ENCODE results near the gene ACTG1. TPM values are rescaled to one million over a fixed set of nuclear protein-coding genes. Genes with fewer than 3 reads are reported as not detected.

The ACTG1 gene
- total and polyA plus RNA-seq, 2 of the 13 experiments (the other 11 are each of a cell fraction or from before 2014, with no cell fraction given) = 973 to 1,138 TPM

DNA sequence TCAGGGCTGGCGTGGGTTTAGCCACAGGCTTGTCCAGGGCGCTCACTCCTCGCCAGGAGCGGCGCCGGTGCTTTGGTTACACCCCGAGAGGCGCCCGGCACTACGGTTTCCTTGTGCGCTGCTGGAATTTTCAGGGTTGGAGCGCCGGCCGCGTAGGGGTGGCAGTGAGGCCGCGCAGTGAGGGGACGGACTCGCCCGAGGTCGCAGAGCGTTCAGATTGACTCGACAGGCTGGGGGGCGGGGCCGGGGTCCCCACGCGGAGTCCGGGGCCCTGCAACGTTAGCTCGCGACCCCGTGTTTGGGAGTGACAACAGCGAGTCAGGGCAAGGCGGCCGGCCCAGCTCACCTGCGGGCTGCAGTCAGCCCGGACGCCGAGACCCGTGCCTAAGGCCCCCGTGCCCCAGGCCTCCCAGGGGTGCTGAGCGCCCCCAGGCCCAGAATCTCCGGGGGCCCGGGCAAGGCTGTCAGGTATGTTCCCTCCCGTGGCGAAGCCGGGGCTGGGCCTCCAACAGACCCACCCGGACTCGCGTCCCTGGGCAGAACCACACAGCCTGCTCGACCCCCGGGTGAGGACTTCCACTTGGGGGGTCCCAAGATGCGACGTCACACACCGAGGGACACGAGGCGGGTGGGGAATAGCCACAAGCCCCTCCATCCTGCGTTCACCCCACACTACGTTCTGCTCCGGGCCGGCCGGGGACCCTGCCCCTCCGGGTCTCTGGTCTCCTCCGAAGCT lies 1.3 kb upstream of the ACTG1 start (continued):
- TF ChIP-seq, protein P1, sequence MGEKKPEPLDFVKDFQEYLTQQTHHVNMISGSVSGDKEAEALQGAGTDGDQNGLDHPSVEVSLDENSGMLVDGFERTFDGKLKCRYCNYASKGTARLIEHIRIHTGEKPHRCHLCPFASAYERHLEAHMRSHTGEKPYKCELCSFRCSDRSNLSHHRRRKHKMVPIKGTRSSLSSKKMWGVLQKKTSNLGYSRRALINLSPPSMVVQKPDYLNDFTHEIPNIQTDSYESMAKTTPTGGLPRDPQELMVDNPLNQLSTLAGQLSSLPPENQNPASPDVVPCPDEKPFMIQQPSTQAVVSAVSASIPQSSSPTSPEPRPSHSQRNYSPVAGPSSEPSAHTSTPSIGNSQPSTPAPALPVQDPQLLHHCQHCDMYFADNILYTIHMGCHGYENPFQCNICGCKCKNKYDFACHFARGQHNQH (CRISPR knock-in tag; IDR thresholded peaks at IDR 0.05) = peak; percentile 21; the same call in 1 of the 2 replicates
- TF ChIP-seq, protein P2, sequence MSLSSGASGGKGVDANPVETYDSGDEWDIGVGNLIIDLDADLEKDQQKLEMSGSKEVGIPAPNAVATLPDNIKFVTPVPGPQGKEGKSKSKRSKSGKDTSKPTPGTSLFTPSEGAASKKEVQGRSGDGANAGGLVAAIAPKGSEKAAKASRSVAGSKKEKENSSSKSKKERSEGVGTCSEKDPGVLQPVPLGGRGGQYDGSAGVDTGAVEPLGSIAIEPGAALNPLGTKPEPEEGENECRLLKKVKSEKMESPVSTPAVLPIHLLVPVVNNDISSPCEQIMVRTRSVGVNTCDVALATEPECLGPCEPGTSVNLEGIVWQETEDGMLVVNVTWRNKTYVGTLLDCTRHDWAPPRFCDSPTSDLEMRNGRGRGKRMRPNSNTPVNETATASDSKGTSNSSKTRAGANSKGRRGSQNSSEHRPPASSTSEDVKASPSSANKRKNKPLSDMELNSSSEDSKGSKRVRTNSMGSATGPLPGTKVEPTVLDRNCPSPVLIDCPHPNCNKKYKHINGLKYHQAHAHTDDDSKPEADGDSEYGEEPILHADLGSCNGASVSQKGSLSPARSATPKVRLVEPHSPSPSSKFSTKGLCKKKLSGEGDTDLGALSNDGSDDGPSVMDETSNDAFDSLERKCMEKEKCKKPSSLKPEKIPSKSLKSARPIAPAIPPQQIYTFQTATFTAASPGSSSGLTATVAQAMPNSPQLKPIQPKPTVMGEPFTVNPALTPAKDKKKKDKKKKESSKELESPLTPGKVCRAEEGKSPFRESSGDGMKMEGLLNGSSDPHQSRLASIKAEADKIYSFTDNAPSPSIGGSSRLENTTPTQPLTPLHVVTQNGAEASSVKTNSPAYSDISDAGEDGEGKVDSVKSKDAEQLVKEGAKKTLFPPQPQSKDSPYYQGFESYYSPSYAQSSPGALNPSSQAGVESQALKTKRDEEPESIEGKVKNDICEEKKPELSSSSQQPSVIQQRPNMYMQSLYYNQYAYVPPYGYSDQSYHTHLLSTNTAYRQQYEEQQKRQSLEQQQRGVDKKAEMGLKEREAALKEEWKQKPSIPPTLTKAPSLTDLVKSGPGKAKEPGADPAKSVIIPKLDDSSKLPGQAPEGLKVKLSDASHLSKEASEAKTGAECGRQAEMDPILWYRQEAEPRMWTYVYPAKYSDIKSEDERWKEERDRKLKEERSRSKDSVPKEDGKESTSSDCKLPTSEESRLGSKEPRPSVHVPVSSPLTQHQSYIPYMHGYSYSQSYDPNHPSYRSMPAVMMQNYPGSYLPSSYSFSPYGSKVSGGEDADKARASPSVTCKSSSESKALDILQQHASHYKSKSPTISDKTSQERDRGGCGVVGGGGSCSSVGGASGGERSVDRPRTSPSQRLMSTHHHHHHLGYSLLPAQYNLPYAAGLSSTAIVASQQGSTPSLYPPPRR (CRISPR knock-in tag; IDR thresholded peaks at IDR 0.05; ENCODE audit: borderline replicate concordance) = no peak
- TF ChIP-seq, protein P3, sequence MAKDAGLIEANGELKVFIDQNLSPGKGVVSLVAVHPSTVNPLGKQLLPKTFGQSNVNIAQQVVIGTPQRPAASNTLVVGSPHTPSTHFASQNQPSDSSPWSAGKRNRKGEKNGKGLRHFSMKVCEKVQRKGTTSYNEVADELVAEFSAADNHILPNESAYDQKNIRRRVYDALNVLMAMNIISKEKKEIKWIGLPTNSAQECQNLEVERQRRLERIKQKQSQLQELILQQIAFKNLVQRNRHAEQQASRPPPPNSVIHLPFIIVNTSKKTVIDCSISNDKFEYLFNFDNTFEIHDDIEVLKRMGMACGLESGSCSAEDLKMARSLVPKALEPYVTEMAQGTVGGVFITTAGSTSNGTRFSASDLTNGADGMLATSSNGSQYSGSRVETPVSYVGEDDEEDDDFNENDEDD (CRISPR knock-in tag; IDR thresholded peaks at IDR 0.05; ENCODE audit: borderline replicate concordance) = no peak
- TF ChIP-seq CC2D1A (CRISPR knock-in tag; IDR thresholded peaks at IDR 0.05) = no peak
- no peak for TF ChIP-seq EZH2 (conservative IDR thresholded peaks at IDR 0.05; ENCODE audit: low read depth, low read length)
- peak; percentile 57 for TF ChIP-seq SRSF1 (optimal IDR thresholded peaks at IDR 0.05; ENCODE audit: low read depth, low read length)
- TF ChIP-seq, protein P4, sequence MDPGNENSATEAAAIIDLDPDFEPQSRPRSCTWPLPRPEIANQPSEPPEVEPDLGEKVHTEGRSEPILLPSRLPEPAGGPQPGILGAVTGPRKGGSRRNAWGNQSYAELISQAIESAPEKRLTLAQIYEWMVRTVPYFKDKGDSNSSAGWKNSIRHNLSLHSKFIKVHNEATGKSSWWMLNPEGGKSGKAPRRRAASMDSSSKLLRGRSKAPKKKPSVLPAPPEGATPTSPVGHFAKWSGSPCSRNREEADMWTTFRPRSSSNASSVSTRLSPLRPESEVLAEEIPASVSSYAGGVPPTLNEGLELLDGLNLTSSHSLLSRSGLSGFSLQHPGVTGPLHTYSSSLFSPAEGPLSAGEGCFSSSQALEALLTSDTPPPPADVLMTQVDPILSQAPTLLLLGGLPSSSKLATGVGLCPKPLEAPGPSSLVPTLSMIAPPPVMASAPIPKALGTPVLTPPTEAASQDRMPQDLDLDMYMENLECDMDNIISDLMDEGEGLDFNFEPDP (CRISPR knock-in tag; conservative IDR thresholded peaks at IDR 0.05) = no peak
- TF ChIP-seq CBX1 (IDR thresholded peaks at IDR 0.05; ENCODE audit: low read depth) = no peak
- TF ChIP-seq, protein P5, sequence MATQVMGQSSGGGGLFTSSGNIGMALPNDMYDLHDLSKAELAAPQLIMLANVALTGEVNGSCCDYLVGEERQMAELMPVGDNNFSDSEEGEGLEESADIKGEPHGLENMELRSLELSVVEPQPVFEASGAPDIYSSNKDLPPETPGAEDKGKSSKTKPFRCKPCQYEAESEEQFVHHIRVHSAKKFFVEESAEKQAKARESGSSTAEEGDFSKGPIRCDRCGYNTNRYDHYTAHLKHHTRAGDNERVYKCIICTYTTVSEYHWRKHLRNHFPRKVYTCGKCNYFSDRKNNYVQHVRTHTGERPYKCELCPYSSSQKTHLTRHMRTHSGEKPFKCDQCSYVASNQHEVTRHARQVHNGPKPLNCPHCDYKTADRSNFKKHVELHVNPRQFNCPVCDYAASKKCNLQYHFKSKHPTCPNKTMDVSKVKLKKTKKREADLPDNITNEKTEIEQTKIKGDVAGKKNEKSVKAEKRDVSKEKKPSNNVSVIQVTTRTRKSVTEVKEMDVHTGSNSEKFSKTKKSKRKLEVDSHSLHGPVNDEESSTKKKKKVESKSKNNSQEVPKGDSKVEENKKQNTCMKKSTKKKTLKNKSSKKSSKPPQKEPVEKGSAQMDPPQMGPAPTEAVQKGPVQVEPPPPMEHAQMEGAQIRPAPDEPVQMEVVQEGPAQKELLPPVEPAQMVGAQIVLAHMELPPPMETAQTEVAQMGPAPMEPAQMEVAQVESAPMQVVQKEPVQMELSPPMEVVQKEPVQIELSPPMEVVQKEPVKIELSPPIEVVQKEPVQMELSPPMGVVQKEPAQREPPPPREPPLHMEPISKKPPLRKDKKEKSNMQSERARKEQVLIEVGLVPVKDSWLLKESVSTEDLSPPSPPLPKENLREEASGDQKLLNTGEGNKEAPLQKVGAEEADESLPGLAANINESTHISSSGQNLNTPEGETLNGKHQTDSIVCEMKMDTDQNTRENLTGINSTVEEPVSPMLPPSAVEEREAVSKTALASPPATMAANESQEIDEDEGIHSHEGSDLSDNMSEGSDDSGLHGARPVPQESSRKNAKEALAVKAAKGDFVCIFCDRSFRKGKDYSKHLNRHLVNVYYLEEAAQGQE (IDR thresholded peaks at IDR 0.05; ENCODE audit: borderline replicate concordance in 1 of 2, low read depth in 1 of 2, low read length in 2 of 2) = no peak
- TF ChIP-seq POGZ (CRISPR knock-in tag; IDR thresholded peaks at IDR 0.05) = 0 out of 2 replicates have a peak, but pooled peaks have one; percentile 13
- TF ChIP-seq, protein P6, sequence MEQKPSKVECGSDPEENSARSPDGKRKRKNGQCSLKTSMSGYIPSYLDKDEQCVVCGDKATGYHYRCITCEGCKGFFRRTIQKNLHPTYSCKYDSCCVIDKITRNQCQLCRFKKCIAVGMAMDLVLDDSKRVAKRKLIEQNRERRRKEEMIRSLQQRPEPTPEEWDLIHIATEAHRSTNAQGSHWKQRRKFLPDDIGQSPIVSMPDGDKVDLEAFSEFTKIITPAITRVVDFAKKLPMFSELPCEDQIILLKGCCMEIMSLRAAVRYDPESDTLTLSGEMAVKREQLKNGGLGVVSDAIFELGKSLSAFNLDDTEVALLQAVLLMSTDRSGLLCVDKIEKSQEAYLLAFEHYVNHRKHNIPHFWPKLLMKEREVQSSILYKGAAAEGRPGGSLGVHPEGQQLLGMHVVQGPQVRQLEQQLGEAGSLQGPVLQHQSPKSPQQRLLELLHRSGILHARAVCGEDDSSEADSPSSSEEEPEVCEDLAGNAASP (CRISPR knock-in tag; IDR thresholded peaks at IDR 0.05; ENCODE audit: borderline replicate concordance) = no peak
- TF ChIP-seq MLLT10 (CRISPR knock-in tag; IDR thresholded peaks at IDR 0.05) = no peak
- TF ChIP-seq ZNF468 (CRISPR knock-in tag; IDR thresholded peaks at IDR 0.05) = no peak
- TF ChIP-seq ZNF747 (CRISPR knock-in tag; IDR thresholded peaks at IDR 0.05; ENCODE audit: borderline replicate concordance) = peak; percentile 74
